Measurements from ENCODE around the gene PDE10A.

- no peak for TF ChIP-seq POLR2AphosphoS5 (IDR thresholded peaks at IDR 0.05)
- TF ChIP-seq EP300 (IDR thresholded peaks at IDR 0.05), result no peak
Observed at GRCh38 chr6:165605182-165605875, 57.7 kb downstream of the PDE10A start.
